Parathyroid adenoma (tissue), 2 donors: ENCODE measurements around the gene SNX24.

Experiments
- H2AFZ ChIP-seq: fragments of 300-600 bp; sonication (generic); one replicate; pipeline ENCODE4 v1.7.0; 2017; ENCODE audit warnings: antibody characterized with exemption, mild to moderate bottlenecking
- H3K27ac ChIP-seq: fragments of 300-600 bp; sonication (generic); one replicate; pipeline ENCODE4 v1.7.0; 2017
- H3K27me3 ChIP-seq: fragments of 300-600 bp; sonication (generic); one replicate; pipeline ENCODE4 v1.7.0; 2017; ENCODE audit warnings: low read length; ENCODE audit not compliant: control insufficient read depth, insufficient read depth
- H3K36me3 ChIP-seq: fragments of 300-600 bp; sonication (generic); one replicate; pipeline ENCODE4 v1.7.0; 2017; ENCODE audit warnings: low read length; ENCODE audit not compliant: control insufficient read depth, insufficient read depth
- H3K4me1 ChIP-seq: fragments of 300-600 bp; sonication (generic); one replicate; pipeline ENCODE4 v1.7.0; 2017; ENCODE audit warnings: control low read depth
- H3K4me2 ChIP-seq: fragments of 300-600 bp; sonication (generic); one replicate; pipeline ENCODE4 v1.7.0; 2017; ENCODE audit warnings: low read length
- H3K4me3 ChIP-seq: fragments of 300-600 bp; sonication (generic); one replicate; pipeline ENCODE4 v1.7.0; 2017; ENCODE audit warnings: low read depth, low read length
- H3K79me2 ChIP-seq: fragments of 300-600 bp; sonication (generic); one replicate; pipeline ENCODE4 v1.7.0; 2017; ENCODE audit warnings: control low read depth
- H3K9ac ChIP-seq: fragments of 300-600 bp; sonication (generic); one replicate; pipeline ENCODE4 v1.7.0; 2017; ENCODE audit warnings: mild to moderate bottlenecking
- H3K9me3 ChIP-seq: fragments of 300-600 bp; sonication (generic); one replicate; pipeline ENCODE4 v1.7.0; 2017; ENCODE audit warnings: low read length; ENCODE audit not compliant: control insufficient read depth
- CTCF ChIP-seq: fragments of 300-600 bp; sonication (generic); IDR thresholded peaks from one replicate; pipeline ENCODE4 v1.7.0; 2017; ENCODE audit warnings: antibody characterized with exemption, mild to moderate bottlenecking
- donor health status: primary hyperparathyroidism.

Gene SNX24

DNA sequence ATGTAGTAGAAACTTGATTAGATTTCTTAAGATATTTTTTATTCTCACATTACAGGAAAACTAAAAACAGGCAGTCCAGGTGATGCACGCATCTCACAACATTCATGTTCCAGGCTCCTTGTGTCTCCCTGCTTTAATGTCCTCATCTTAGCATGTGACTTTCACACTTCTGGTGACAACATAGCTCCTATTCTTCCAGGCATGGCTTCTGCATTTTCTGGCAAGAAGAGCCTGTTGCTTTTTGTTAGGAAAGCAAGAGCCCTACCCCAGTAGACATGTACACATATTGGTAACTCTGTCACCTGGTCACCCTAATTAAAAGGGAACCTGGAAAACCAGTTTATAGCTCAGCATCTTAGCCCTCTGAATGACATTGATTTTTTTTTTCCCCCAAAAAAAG lies 98.6 kb downstream of the SNX24 start:
- no peak overlapping the region for H3K27ac ChIP-seq
- no peak for TF ChIP-seq CTCF
- H3K36me3 ChIP-seq: no peaks in the 10 kb centered on the region
- H3K4me2 ChIP-seq: no peak overlapping the region
- H3K79me2 ChIP-seq: no peaks in the 10 kb centered on the region
- H3K4me3 ChIP-seq: no peak overlapping the region
- no peak overlapping the region for H3K9ac ChIP-seq
- H3K27me3 ChIP-seq: no peaks in the 10 kb centered on the region
- no peak overlapping the region for H2AFZ ChIP-seq
- no peaks in the 10 kb centered on the region for H3K4me1 ChIP-seq
- H3K9me3 ChIP-seq: no peaks in the 10 kb centered on the region

- no peaks in the 10 kb centered on the region for H3K9me3 ChIP-seq
- H2AFZ ChIP-seq: no peak overlapping the region
- H3K9ac ChIP-seq: no peak overlapping the region
- H3K79me2 ChIP-seq: no peaks in the 10 kb centered on the region
- no peak overlapping the region for H3K27ac ChIP-seq
- H3K4me1 ChIP-seq: no peaks in the 10 kb centered on the region
- no peak overlapping the region for H3K4me3 ChIP-seq
- TF ChIP-seq CTCF: no peak
- H3K4me2 ChIP-seq: no peak overlapping the region
- no peaks in the 10 kb centered on the region for H3K36me3 ChIP-seq
- H3K27me3 ChIP-seq: no peaks in the 10 kb centered on the region
Observed at GRCh38 chr5:122947372-122947771, 102.0 kb downstream of the SNX24 start.

GRCh38 chr5:122947772-122948171 lies 102.4 kb downstream of the SNX24 start:
- TF ChIP-seq CTCF: no peak
- no peaks in the 10 kb centered on the region for H3K36me3 ChIP-seq
- no peak overlapping the region for H3K4me2 ChIP-seq
- no peak overlapping the region for H3K27ac ChIP-seq
- H2AFZ ChIP-seq: no peak overlapping the region
- H3K27me3 ChIP-seq: no peaks in the 10 kb centered on the region
- H3K4me3 ChIP-seq: no peak overlapping the region
- no peaks in the 10 kb centered on the region for H3K9me3 ChIP-seq
- H3K9ac ChIP-seq: no peak overlapping the region
- H3K79me2 ChIP-seq: no peaks in the 10 kb centered on the region
- no peaks in the 10 kb centered on the region for H3K4me1 ChIP-seq

- no peak for TF ChIP-seq CTCF
- no peaks in the 10 kb centered on the region for H3K27me3 ChIP-seq
- H3K9me3 ChIP-seq: no peaks in the 10 kb centered on the region
- no peak overlapping the region for H3K4me3 ChIP-seq
- H2AFZ ChIP-seq: no peak overlapping the region
- H3K4me2 ChIP-seq: no peak overlapping the region
- H3K79me2 ChIP-seq: no peaks in the 10 kb centered on the region
- no peak overlapping the region for H3K9ac ChIP-seq
- no peaks in the 10 kb centered on the region for H3K4me1 ChIP-seq
- H3K36me3 ChIP-seq: no peaks in the 10 kb centered on the region
- no peak overlapping the region for H3K27ac ChIP-seq
Observed at GRCh38 chr5:122948319-122948718, 102.9 kb downstream of the SNX24 start.

- Histone ChIP-seq H3K27me3 (no peaks in the 10 kb centered on the region), H3K9me3 (no peaks in the 10 kb centered on the region), H3K27ac (no peak overlapping the region), H3K4me2 (no peak overlapping the region), H3K79me2 (no peaks in the 10 kb centered on the region), H3K4me1 (no peaks in the 10 kb centered on the region), H3K36me3 (no peaks in the 10 kb centered on the region), H2AFZ (no peak overlapping the region), H3K9ac (no peak overlapping the region), H3K4me3 (no peak overlapping the region)
- TF ChIP-seq CTCF: no peak
Observed at GRCh38 chr5:122951658-122952057, 106.2 kb downstream of the SNX24 start.
